HepG2 (cell line): ENCODE data around the gene CACHD1.

Experiments
- CC2D1A ChIP-seq: sonication (generic); formaldehyde crosslinking; IDR thresholded peaks from 2 replicates; pipeline ENCODE4 v1.8.1; 2023; ENCODE audit warnings: mild to moderate bottlenecking, missing genetic modification reagents
- POLR2AphosphoS5 ChIP-seq: IDR thresholded peaks from 2 replicates; pipeline ENCODE4 v1.6.1; 2012; ENCODE audit warnings: low read depth, low read length
- ZNF570 ChIP-seq: sonication (generic); formaldehyde crosslinking; IDR thresholded peaks from 2 replicates; pipeline ENCODE4 v1.4.0; 2020; ENCODE audit warnings: mild to moderate bottlenecking, missing genetic modification reagents, borderline replicate concordance
- TF ChIP-seq, protein P1 (sequence below): sonication (generic); formaldehyde crosslinking; IDR thresholded peaks from 2 replicates; pipeline ENCODE4 v1.5.0; 2020; ENCODE audit warnings: mild to moderate bottlenecking, missing genetic modification reagents, moderate library complexity
- TF ChIP-seq, protein P2 (sequence below): sonication (generic); formaldehyde crosslinking; IDR thresholded peaks from 2 replicates; pipeline ENCODE4 v1.4.0; 2020; ENCODE audit warnings: low read depth, mild to moderate bottlenecking, missing genetic modification reagents
- TF ChIP-seq, protein P3 (sequence below), 2 experiments: IDR thresholded peaks; 2 replicates each; pipeline ENCODE4 v1.6.1; 2011 to 2012; ENCODE audit warnings: low read length in 2 of 2, borderline replicate concordance in 1 of 2, low read depth in 1 of 2, mild to moderate bottlenecking in 1 of 2, moderate library complexity in 1 of 2
- TF ChIP-seq, protein P4 (sequence below): IDR thresholded peaks from 2 replicates; pipeline ENCODE4 v1.6.1; 2016; ENCODE audit warnings: low read depth, missing genetic modification reagents, missing compliant biosample characterization

DNA sequence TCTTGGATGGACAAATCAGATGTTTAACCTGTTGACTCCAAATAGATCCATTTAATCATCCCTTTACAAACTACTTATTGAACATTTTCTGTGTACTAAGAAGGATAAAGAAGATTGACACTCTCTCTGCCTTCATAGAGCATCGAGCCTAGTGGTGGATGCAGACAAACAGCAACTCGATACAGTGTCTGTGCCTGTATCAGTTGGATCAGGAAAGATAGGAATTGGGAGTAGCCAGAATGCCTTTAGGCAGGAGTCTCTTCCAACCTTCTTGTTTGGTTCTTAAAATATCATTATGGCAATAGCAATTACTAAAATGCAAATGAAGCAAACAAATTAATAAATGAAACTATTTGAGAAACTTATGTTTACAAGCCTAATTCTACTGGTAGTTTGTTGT, 185.9 kb downstream of the CACHD1 start:
- TF ChIP-seq, protein P1, sequence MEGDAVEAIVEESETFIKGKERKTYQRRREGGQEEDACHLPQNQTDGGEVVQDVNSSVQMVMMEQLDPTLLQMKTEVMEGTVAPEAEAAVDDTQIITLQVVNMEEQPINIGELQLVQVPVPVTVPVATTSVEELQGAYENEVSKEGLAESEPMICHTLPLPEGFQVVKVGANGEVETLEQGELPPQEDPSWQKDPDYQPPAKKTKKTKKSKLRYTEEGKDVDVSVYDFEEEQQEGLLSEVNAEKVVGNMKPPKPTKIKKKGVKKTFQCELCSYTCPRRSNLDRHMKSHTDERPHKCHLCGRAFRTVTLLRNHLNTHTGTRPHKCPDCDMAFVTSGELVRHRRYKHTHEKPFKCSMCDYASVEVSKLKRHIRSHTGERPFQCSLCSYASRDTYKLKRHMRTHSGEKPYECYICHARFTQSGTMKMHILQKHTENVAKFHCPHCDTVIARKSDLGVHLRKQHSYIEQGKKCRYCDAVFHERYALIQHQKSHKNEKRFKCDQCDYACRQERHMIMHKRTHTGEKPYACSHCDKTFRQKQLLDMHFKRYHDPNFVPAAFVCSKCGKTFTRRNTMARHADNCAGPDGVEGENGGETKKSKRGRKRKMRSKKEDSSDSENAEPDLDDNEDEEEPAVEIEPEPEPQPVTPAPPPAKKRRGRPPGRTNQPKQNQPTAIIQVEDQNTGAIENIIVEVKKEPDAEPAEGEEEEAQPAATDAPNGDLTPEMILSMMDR (CRISPR knock-in tag): no peak
- TF ChIP-seq, protein P2, sequence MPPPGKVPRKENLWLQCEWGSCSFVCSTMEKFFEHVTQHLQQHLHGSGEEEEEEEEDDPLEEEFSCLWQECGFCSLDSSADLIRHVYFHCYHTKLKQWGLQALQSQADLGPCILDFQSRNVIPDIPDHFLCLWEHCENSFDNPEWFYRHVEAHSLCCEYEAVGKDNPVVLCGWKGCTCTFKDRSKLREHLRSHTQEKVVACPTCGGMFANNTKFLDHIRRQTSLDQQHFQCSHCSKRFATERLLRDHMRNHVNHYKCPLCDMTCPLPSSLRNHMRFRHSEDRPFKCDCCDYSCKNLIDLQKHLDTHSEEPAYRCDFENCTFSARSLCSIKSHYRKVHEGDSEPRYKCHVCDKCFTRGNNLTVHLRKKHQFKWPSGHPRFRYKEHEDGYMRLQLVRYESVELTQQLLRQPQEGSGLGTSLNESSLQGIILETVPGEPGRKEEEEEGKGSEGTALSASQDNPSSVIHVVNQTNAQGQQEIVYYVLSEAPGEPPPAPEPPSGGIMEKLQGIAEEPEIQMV (CRISPR knock-in tag): no peak
- TF ChIP-seq, protein P3, sequence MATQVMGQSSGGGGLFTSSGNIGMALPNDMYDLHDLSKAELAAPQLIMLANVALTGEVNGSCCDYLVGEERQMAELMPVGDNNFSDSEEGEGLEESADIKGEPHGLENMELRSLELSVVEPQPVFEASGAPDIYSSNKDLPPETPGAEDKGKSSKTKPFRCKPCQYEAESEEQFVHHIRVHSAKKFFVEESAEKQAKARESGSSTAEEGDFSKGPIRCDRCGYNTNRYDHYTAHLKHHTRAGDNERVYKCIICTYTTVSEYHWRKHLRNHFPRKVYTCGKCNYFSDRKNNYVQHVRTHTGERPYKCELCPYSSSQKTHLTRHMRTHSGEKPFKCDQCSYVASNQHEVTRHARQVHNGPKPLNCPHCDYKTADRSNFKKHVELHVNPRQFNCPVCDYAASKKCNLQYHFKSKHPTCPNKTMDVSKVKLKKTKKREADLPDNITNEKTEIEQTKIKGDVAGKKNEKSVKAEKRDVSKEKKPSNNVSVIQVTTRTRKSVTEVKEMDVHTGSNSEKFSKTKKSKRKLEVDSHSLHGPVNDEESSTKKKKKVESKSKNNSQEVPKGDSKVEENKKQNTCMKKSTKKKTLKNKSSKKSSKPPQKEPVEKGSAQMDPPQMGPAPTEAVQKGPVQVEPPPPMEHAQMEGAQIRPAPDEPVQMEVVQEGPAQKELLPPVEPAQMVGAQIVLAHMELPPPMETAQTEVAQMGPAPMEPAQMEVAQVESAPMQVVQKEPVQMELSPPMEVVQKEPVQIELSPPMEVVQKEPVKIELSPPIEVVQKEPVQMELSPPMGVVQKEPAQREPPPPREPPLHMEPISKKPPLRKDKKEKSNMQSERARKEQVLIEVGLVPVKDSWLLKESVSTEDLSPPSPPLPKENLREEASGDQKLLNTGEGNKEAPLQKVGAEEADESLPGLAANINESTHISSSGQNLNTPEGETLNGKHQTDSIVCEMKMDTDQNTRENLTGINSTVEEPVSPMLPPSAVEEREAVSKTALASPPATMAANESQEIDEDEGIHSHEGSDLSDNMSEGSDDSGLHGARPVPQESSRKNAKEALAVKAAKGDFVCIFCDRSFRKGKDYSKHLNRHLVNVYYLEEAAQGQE (IDR thresholded peaks at IDR 0.05; ENCODE audit: borderline replicate concordance in 1 of 2, low read depth in 1 of 2, low read length in 2 of 2): no peak
- TF ChIP-seq CC2D1A (no peak), POLR2AphosphoS5 (no peak), ZNF570 (CRISPR knock-in tag) (no peak)
- TF ChIP-seq, protein P4, sequence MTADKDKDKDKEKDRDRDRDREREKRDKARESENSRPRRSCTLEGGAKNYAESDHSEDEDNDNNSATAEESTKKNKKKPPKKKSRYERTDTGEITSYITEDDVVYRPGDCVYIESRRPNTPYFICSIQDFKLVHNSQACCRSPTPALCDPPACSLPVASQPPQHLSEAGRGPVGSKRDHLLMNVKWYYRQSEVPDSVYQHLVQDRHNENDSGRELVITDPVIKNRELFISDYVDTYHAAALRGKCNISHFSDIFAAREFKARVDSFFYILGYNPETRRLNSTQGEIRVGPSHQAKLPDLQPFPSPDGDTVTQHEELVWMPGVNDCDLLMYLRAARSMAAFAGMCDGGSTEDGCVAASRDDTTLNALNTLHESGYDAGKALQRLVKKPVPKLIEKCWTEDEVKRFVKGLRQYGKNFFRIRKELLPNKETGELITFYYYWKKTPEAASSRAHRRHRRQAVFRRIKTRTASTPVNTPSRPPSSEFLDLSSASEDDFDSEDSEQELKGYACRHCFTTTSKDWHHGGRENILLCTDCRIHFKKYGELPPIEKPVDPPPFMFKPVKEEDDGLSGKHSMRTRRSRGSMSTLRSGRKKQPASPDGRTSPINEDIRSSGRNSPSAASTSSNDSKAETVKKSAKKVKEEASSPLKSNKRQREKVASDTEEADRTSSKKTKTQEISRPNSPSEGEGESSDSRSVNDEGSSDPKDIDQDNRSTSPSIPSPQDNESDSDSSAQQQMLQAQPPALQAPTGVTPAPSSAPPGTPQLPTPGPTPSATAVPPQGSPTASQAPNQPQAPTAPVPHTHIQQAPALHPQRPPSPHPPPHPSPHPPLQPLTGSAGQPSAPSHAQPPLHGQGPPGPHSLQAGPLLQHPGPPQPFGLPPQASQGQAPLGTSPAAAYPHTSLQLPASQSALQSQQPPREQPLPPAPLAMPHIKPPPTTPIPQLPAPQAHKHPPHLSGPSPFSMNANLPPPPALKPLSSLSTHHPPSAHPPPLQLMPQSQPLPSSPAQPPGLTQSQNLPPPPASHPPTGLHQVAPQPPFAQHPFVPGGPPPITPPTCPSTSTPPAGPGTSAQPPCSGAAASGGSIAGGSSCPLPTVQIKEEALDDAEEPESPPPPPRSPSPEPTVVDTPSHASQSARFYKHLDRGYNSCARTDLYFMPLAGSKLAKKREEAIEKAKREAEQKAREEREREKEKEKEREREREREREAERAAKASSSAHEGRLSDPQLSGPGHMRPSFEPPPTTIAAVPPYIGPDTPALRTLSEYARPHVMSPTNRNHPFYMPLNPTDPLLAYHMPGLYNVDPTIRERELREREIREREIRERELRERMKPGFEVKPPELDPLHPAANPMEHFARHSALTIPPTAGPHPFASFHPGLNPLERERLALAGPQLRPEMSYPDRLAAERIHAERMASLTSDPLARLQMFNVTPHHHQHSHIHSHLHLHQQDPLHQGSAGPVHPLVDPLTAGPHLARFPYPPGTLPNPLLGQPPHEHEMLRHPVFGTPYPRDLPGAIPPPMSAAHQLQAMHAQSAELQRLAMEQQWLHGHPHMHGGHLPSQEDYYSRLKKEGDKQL (CRISPR knock-in tag): no peak
